ENCODE results near the gene MCAM.

The MCAM gene

GRCh38 chr11:119307219-119307618, 9.7 kb downstream of the MCAM start:
- no peak for DNase-seq (ENCODE audit: low read depth)

GRCh38 chr11:119306373-119306890, 10.5 kb downstream of the MCAM start:
- peak; percentile 18 for DNase-seq (ENCODE audit: low read depth)

- no peak for DNase-seq (ENCODE audit: low read depth)
Observed at GRCh38 chr11:119305556-119306372, 11.2 kb downstream of the MCAM start.

GRCh38 chr11:119303227-119303718, 13.7 kb downstream of the MCAM start:
- DNase-seq (ENCODE audit: low read depth) = no peak

GRCh38 chr11:119300198-119300964, 16.5 kb downstream of the MCAM start:
- DNase-seq (ENCODE audit: low read depth) = no peak

- no peak for DNase-seq (ENCODE audit: low read depth)
Observed at GRCh38 chr11:119299416-119299815, 17.5 kb downstream of the MCAM start.

GRCh38 chr11:119298726-119299125, 18.2 kb downstream of the MCAM start:
- DNase-seq (ENCODE audit: low read depth) = no peak

GRCh38 chr11:119297938-119298337, 19.0 kb downstream of the MCAM start:
- no peak for DNase-seq (ENCODE audit: low read depth)

- DNase-seq (ENCODE audit: low read depth) = no peak
Observed at GRCh38 chr11:119295178-119295577, 21.8 kb downstream of the MCAM start.

- no peak for DNase-seq (ENCODE audit: low read depth)
Observed at GRCh38 chr11:119293461-119293860, 23.5 kb downstream of the MCAM start.

- no peak for DNase-seq (ENCODE audit: low read depth)
Observed at GRCh38 chr11:119290894-119291497, 25.9 kb downstream of the MCAM start.

- DNase-seq (ENCODE audit: low read depth) = no peak
Observed at GRCh38 chr11:119288219-119288618, 28.7 kb downstream of the MCAM start.

- DNase-seq (ENCODE audit: low read depth) = no peak
Observed at GRCh38 chr11:119285431-119285830, 31.5 kb downstream of the MCAM start.

GRCh38 chr11:119284344-119285157, 32.4 kb downstream of the MCAM start:
- no peak for DNase-seq (ENCODE audit: low read depth)

- DNase-seq (ENCODE audit: low read depth) = no peak
Observed at GRCh38 chr11:119282495-119282894, 34.4 kb downstream of the MCAM start.

- no peak for DNase-seq (ENCODE audit: low read depth)
Observed at GRCh38 chr11:119277660-119278059, 39.3 kb downstream of the MCAM start.

GRCh38 chr11:119273721-119274120, 43.2 kb downstream of the MCAM start:
- no peak for DNase-seq (ENCODE audit: low read depth)

- DNase-seq (ENCODE audit: low read depth) = no peak
Observed at GRCh38 chr11:119267645-119268044, 49.3 kb downstream of the MCAM start.

GRCh38 chr11:119266517-119267255, 50.2 kb downstream of the MCAM start:
- DNase-seq (ENCODE audit: low read depth) = no peak

GRCh38 chr11:119266063-119266462, 50.9 kb downstream of the MCAM start:
- no peak for DNase-seq (ENCODE audit: low read depth)
